GM12878 (cell line): ENCODE results near the gene DEFB132. TPM values are rescaled to one million over a fixed set of nuclear protein-coding genes. Genes with fewer than 3 reads are reported as not detected.

Experiments
- ATAC-seq: fragments of 200-7000 bp; cut with Tn5 transposase; 3 replicates; pipeline ENCODE4 v1.9.1; 2020; ENCODE audit warnings: mild to moderate bottlenecking, moderate library complexity
- BruUV-seq: library from RNA; stranded (reverse); fragments of 400-500 nt; replicated peaks from 2 replicates; lab custom pipeline; 2021; lab: Mats Ljungman, UMichigan
- CTCF ChIA-PET: fragments of 300-600 bp; sonication (Branson Sonifier 250); formaldehyde crosslinking; extraction: SDS; loops from one replicate; lab custom pipeline; 2021; ENCODE audit warnings: inconsistent platforms; lab: Yijun Ruan, JAX
- POLR2A ChIA-PET: fragments of 350-600 bp; formaldehyde crosslinking; extraction: SDS; loops from one replicate; lab custom pipeline; 2021; ENCODE audit warnings: inconsistent platforms; lab: Charles Lee
- RAD21 ChIA-PET: fragments of 300-600 bp; sonication (Branson Sonifier 250); formaldehyde crosslinking; loops from one replicate; lab custom pipeline; 2023; ENCODE audit warnings: antibody characterized with exemption; ENCODE audit not compliant: unreplicated experiment; lab: Charles Lee
- SMC1A ChIA-PET: fragments of 300-600 bp; sonication (Branson Sonifier 250); formaldehyde crosslinking; loops from one replicate; lab custom pipeline; 2023; ENCODE audit not compliant: unreplicated experiment, uncharacterized antibody; lab: Charles Lee
- DNase-seq: peaks from one replicate; pipeline ENCODE4 v3.0.0-alpha.2; 2011; ENCODE audit warnings: low read depth, low spot score
- FAIRE-seq: peaks from 3 replicates; lab custom pipeline; 2011; peaks lifted over from hg19 to GRCh38; lab: Jason Lieb, UNC
- H2AFZ ChIP-seq: 2 replicates; pipeline ENCODE4 v1.6.0; 2011; ENCODE audit warnings: low read depth, low read length, control low read depth; ENCODE audit not compliant: control insufficient read depth
- H3K27ac ChIP-seq: 2 replicates; pipeline ENCODE4 v1.5.1; 2011; ENCODE audit warnings: control low read depth; ENCODE audit not compliant: control insufficient read depth, insufficient read depth
- H3K27me3 ChIP-seq, 2 experiments: replicated peaks in 1 of 2; 2 replicates each; pipeline versions ENCODE4 v1.6.0 to v1.6.1; 2011; ENCODE audit warnings: low read length in 1 of 2; ENCODE audit not compliant: control insufficient read depth in 2 of 2, insufficient read depth in 2 of 2
- H3K36me3 ChIP-seq, 2 experiments: 2 replicates each; pipeline ENCODE4 v1.5.1; 2011; ENCODE audit warnings: low read length in 1 of 2; ENCODE audit not compliant: control insufficient read depth in 2 of 2, insufficient read depth in 2 of 2
- H3K4me1 ChIP-seq: 2 replicates; pipeline ENCODE4 v1.6.1; 2011; ENCODE audit warnings: mild to moderate bottlenecking, low read length, moderate library complexity, mixed read lengths; ENCODE audit not compliant: control insufficient read depth, insufficient read depth
- H3K4me2 ChIP-seq: 2 replicates; pipeline ENCODE4 v1.6.0; 2011; ENCODE audit warnings: control low read depth; ENCODE audit not compliant: control insufficient read depth, insufficient read depth
- H3K4me3 ChIP-seq: fragments of 200-600 bp; sonication (generic); 2 replicates; pipeline ENCODE4 v1.5.1; 2016
- H3K79me2 ChIP-seq: 2 replicates; pipeline ENCODE4 v1.6.0; 2011; ENCODE audit warnings: low read length; ENCODE audit not compliant: control insufficient read depth, insufficient read depth
- H3K9ac ChIP-seq: 2 replicates; pipeline ENCODE4 v1.8.0; 2011; ENCODE audit warnings: low read length, control low read depth, mixed read lengths; ENCODE audit not compliant: control insufficient read depth, insufficient read depth
- H3K9me3 ChIP-seq: replicated peaks from 3 replicates; pipeline ENCODE4 v1.5.1; 2011; ENCODE audit warnings: mild to moderate bottlenecking, low read length; ENCODE audit not compliant: control insufficient read depth, insufficient read depth
- H4K20me1 ChIP-seq: 2 replicates; pipeline ENCODE4 v1.6.0; 2011; ENCODE audit not compliant: control insufficient read depth, insufficient read depth
- ASH2L ChIP-seq: fragments of 300-600, 200-600 bp; sonication (generic); IDR thresholded peaks from 2 replicates; pipeline ENCODE4 v1.6.1; 2017; ENCODE audit warnings: low read depth, mild to moderate bottlenecking, borderline replicate concordance
- CHD4 ChIP-seq: fragments of 200-600 bp; sonication (generic); IDR thresholded peaks from 2 replicates; pipeline ENCODE4 v1.6.1; 2016; ENCODE audit warnings: mild to moderate bottlenecking
- CREB1 ChIP-seq: IDR thresholded peaks from 2 replicates; pipeline ENCODE4 v1.6.1; 2012; ENCODE audit warnings: low read depth, mild to moderate bottlenecking, inconsistent platforms
- HDAC2 ChIP-seq: fragments of 200-600 bp; sonication (generic); IDR thresholded peaks from 2 replicates; pipeline ENCODE4 v1.6.1; 2017
- HDGF ChIP-seq: fragments of 450-650 bp; IDR thresholded peaks from 2 replicates; pipeline ENCODE4 v1.6.1; 2016; ENCODE audit warnings: antibody characterized with exemption
- IKZF2 ChIP-seq, 2 experiments: fragments of 450-650 bp; IDR thresholded peaks; 2 replicates each; pipeline ENCODE4 v1.6.1; 2017; ENCODE audit warnings: mild to moderate bottlenecking in 2 of 2, moderate library complexity in 2 of 2
- LARP7 ChIP-seq: fragments of 450-650 bp; IDR thresholded peaks from 2 replicates; pipeline ENCODE4 v1.6.1; 2017; ENCODE audit warnings: mild to moderate bottlenecking
- MEF2A ChIP-seq: IDR thresholded peaks from 2 replicates; pipeline ENCODE4 v1.6.1; 2011; ENCODE audit warnings: low read depth, mild to moderate bottlenecking, low read length, moderate library complexity; ENCODE audit not compliant: insufficient read depth
- MEF2B ChIP-seq: fragments of 450-650 bp; IDR thresholded peaks from 2 replicates; pipeline ENCODE4 v1.6.1; 2018; ENCODE audit warnings: mild to moderate bottlenecking, moderate library complexity; ENCODE audit not compliant: partially characterized antibody, poor library complexity, severe bottlenecking
- MTA3 ChIP-seq: IDR thresholded peaks from 2 replicates; pipeline ENCODE4 v1.6.1; 2012; ENCODE audit warnings: low read length, inconsistent platforms, borderline replicate concordance
- MYC ChIP-seq: IDR thresholded peaks from 2 replicates; pipeline ENCODE4 v1.6.1; 2011; ENCODE audit warnings: mild to moderate bottlenecking, low read length, moderate library complexity, inconsistent platforms; ENCODE audit not compliant: insufficient read depth, insufficient replicate concordance, insufficient read length, severe bottlenecking
- NFXL1 ChIP-seq: fragments of 450-650 bp; IDR thresholded peaks from 2 replicates; pipeline ENCODE4 v1.6.1; 2017; ENCODE audit warnings: antibody characterized with exemption, mild to moderate bottlenecking, borderline replicate concordance
- NFYB ChIP-seq: IDR thresholded peaks from 2 replicates; pipeline ENCODE4 v1.6.1; 2011; ENCODE audit warnings: low read depth, mild to moderate bottlenecking, low read length, improper control_type of control experiment, moderate library complexity; ENCODE audit not compliant: insufficient read depth
- NR2C2 ChIP-seq: IDR thresholded peaks from 2 replicates; pipeline ENCODE4 v1.6.1; 2011; ENCODE audit warnings: borderline replicate concordance, low read depth; ENCODE audit not compliant: control insufficient read depth, insufficient read length
- POLR2A ChIP-seq: IDR thresholded peaks from 2 replicates; pipeline ENCODE4 v1.6.1; 2011; ENCODE audit warnings: low read depth, mild to moderate bottlenecking, low read length
- SIX5 ChIP-seq: IDR thresholded peaks from 2 replicates; pipeline ENCODE4 v1.6.1; 2011; ENCODE audit warnings: mild to moderate bottlenecking, low read depth, low read length, moderate library complexity; ENCODE audit not compliant: severe bottlenecking
- SMAD5 ChIP-seq: IDR thresholded peaks from 2 replicates; pipeline ENCODE4 v1.6.1; 2016; ENCODE audit warnings: antibody characterized with exemption, low read depth
- SUZ12 ChIP-seq: fragments of 200-600 bp; sonication (generic); IDR thresholded peaks from one replicate; pipeline ENCODE4 v1.6.1; 2018; ENCODE audit warnings: antibody characterized with exemption, mild to moderate bottlenecking; ENCODE audit not compliant: unreplicated experiment
- WRNIP1 ChIP-seq: IDR thresholded peaks from 2 replicates; pipeline ENCODE4 v1.6.1; 2011; ENCODE audit warnings: low read depth, low read length, improper control_type of control experiment, borderline replicate concordance
- ZBTB11 ChIP-seq: fragments of 450-650 bp; formaldehyde crosslinking; IDR thresholded peaks from 2 replicates; pipeline ENCODE4 v1.5.0; 2022; ENCODE audit warnings: mild to moderate bottlenecking, missing genetic modification characterization
- WGBS: methylation state at CpG from one replicate; pipeline ENCODE4 v1.1.6; 2016; ENCODE audit warnings: low lambda C conversion rate; ENCODE audit not compliant: insufficient replicate concordance, insufficient coverage; ENCODE audit errors: missing lambda C conversion rate; 5-methylcytosine and 5-hydroxymethylcytosine counted together
- in situ Hi-C: fragments of 300-500 bp; cut with MboI; formaldehyde crosslinking; loops from 9 replicates; pipeline ENCODE4 v1.14.3; 2018; ENCODE audit warnings: mixed read lengths
- intact Hi-C: fragments of 100-400 bp; cut with micrococcal nuclease; formaldehyde crosslinking; loops from one replicate; pipeline ENCODE4 v1.14.2; 2022; ENCODE audit not compliant: unreplicated experiment
- polyA plus RNA-seq, 11 experiments: library from polyadenylated mRNA; depleted of rRNA in 4 of 11; unstranded in 6 of 11; stranded (reverse) in 5 of 11; fragments of >200 nt; fragmentation: Nextera tagmentation in 4 of 11; fragmentation: Illumina TruSeq in 1 of 11; extraction: Ambion mirVana in 4 of 11; extraction: Trizol in 1 of 11; gene quantifications; 1 replicate in 1 of 11; 2 replicates in 10 of 11; pipeline versions ENCODE4 v1.2.1 to v1.2.3, GENCODE V29; 2011 to 2016; ENCODE audit warnings: inconsistent platforms in 2 of 11, missing spikeins in 2 of 11, low read depth in 1 of 11
- total RNA-seq, 4 experiments: library from RNA; depleted of rRNA in 3 of 4; stranded (reverse); fragments of >200 nt in 3 of 4; fragmentation: Illumina TruSeq in 1 of 4; extraction: Trizol in 1 of 4; gene quantifications; 2 replicates each; pipeline versions ENCODE4 v1.2.1 to v1.2.3, GENCODE V29; 2013 to 2021

The DEFB132 gene
- total and polyA plus RNA-seq, 10 of the 15 experiments (the other 5 are each of a cell fraction or from before 2014, with no cell fraction given): not detected

GRCh38 chr20:221258-221830, 36.2 kb upstream of the DEFB132 start:
- DNase-seq (no peak), FAIRE-seq (no peak), ATAC-seq (no peak)
- Histone ChIP-seq H3K9me3 (no peaks in the 10 kb centered on the region), H3K4me3 (no peak overlapping the region), H3K4me1 (no peaks in the 10 kb centered on the region), H3K36me3 (no peaks in the 10 kb centered on the region), H4K20me1 (no peaks in the 10 kb centered on the region), H3K27ac (no peak overlapping the region), H3K4me2 (no peak overlapping the region), H3K79me2 (no peaks in the 10 kb centered on the region), H2AFZ (no peak overlapping the region), H3K27me3 (no peaks in the 10 kb centered on the region), H3K9ac (no peak overlapping the region)
- 0% methylated on average over 1 of the region's 1 CpG for WGBS
- no TSS peak for BruUV-seq
- RAD21 ChIA-PET: no interaction called here
- intact Hi-C loops (no loop called here), in situ Hi-C loops (no loop called here)
- SMC1A ChIA-PET: no interaction called here
- TF ChIP-seq POLR2A (no peak), HDGF (no peak), SMAD5 (no peak), CREB1 (no peak), MTA3 (no peak), LARP7 (no peak), NFXL1 (no peak), SUZ12 (no peak), IKZF2 (IDR thresholded peaks at IDR 0.05) (no peak), ASH2L (no peak), WRNIP1 (no peak), NR2C2 (no peak), MEF2B (no peak), ZBTB11 (CRISPR knock-in tag) (no peak), CHD4 (no peak), NFYB (no peak), MEF2A (no peak), MYC (no peak), HDAC2 (no peak), SIX5 (no peak)
- CTCF ChIA-PET: no interaction called here
- POLR2A ChIA-PET: no interaction called here
